Panc1 (cell line): ENCODE data around the gene ZCCHC24. TPM values are rescaled to one million over a fixed set of nuclear protein-coding genes. Genes with fewer than 3 reads are reported as not detected.
A peak's percentile ranks its signal among the peaks of the same experiment; 100 is the strongest.

Experiments used
- ATAC-seq: fragments of 200-7000 bp; cut with Tn5 transposase; 2 replicates; pipeline ENCODE4 v1.9.1; 2020; ENCODE audit warnings: mild to moderate bottlenecking, moderate library complexity
- BruUV-seq: library from RNA; stranded (reverse); fragments of 400-500 nt; replicated peaks from 2 replicates; lab custom pipeline; 2021; lab: Mats Ljungman, UMichigan
- CTCF ChIA-PET: fragments of 300-600 bp; sonication (Branson Sonifier 250); formaldehyde crosslinking; loops from one replicate; lab custom pipeline; 2022; ENCODE audit warnings: antibody characterized with exemption; lab: Charles Lee
- POLR2A ChIA-PET: fragments of 300-600 bp; sonication (Branson Sonifier 250); formaldehyde crosslinking; loops from one replicate; lab custom pipeline; 2022; ENCODE audit warnings: antibody characterized with exemption; lab: Charles Lee
- DNase-seq: peaks from one replicate; pipeline ENCODE4 v3.0.0-alpha.2; 2010; ENCODE audit warnings: low read depth, low spot score
- H3K27ac ChIP-seq: 2 replicates; pipeline ENCODE4 v1.5.1; 2011; ENCODE audit warnings: mild to moderate bottlenecking, low read length, inconsistent platforms
- H3K27me3 ChIP-seq: fragments of 200-500 bp; sonication (Bioruptor generic); 2 replicates; pipeline ENCODE4 v1.6.0; 2014; ENCODE audit warnings: low read length, inconsistent platforms; ENCODE audit not compliant: control insufficient read depth, insufficient read depth
- H3K36me3 ChIP-seq: fragments of 200-500 bp; sonication (Bioruptor generic); 2 replicates; pipeline ENCODE4 v1.5.1; 2014; ENCODE audit warnings: inconsistent platforms, mild to moderate bottlenecking, low read length, moderate library complexity; ENCODE audit not compliant: control insufficient read depth, insufficient read depth
- H3K4me1 ChIP-seq: 2 replicates; pipeline ENCODE4 v1.5.1; 2011; ENCODE audit warnings: inconsistent platforms, mild to moderate bottlenecking, low read length, moderate library complexity; ENCODE audit not compliant: control insufficient read depth, insufficient read depth
- H3K4me3 ChIP-seq, 2 experiments: 2 replicates each; pipeline ENCODE4 v1.5.1; 2011 to 2012; ENCODE audit warnings: low read depth in 2 of 2, low read length in 2 of 2, mild to moderate bottlenecking in 2 of 2, inconsistent platforms in 1 of 2, moderate library complexity in 1 of 2
- H3K9me3 ChIP-seq: fragments of 200-500 bp; sonication (Bioruptor generic); 2 replicates; pipeline ENCODE4 v1.5.1; 2014; ENCODE audit warnings: low read depth, mild to moderate bottlenecking, inconsistent platforms, low read length, moderate library complexity; ENCODE audit not compliant: control insufficient read depth, insufficient read depth
- CTCF ChIP-seq: fragments of 450-650 bp; IDR thresholded peaks from 2 replicates; pipeline ENCODE4 v1.5.1; 2017; ENCODE audit warnings: mild to moderate bottlenecking
- POLR2AphosphoS5 ChIP-seq: IDR thresholded peaks from 2 replicates; pipeline ENCODE4 v1.6.1; 2012; ENCODE audit warnings: mild to moderate bottlenecking, low read depth, low read length, moderate library complexity
- SIN3A ChIP-seq: IDR thresholded peaks from 2 replicates; pipeline ENCODE4 v1.6.1; 2012; ENCODE audit warnings: low read depth, mild to moderate bottlenecking, low read length, moderate library complexity, borderline replicate concordance; ENCODE audit not compliant: insufficient read depth
- TCF7L2 ChIP-seq: IDR thresholded peaks from 2 replicates; pipeline ENCODE4 v1.6.1; 2011; ENCODE audit warnings: mild to moderate bottlenecking, low read depth, low read length, inconsistent platforms
- in situ Hi-C: cut with HindIII; loops from 2 replicates; pipeline ENCODE4 v1.10.0; 2016; ENCODE audit warnings: low sequenced_read_pairs, low pct_unique_long_range_greater_than_20kb
- intact Hi-C: fragments of 100-400 bp; cut with micrococcal nuclease; formaldehyde crosslinking; loops from one replicate; pipeline ENCODE4 v1.10.0; 2022; ENCODE audit not compliant: unreplicated experiment
- total RNA-seq: library from RNA; stranded (reverse); gene quantifications from one replicate; pipeline ENCODE4 v1.2.1, GENCODE V29; 2021; ENCODE audit not compliant: unreplicated experiment
- TF ChIP-seq, protein P1 (sequence below), 2 experiments: IDR thresholded peaks; 2 replicates each; pipeline ENCODE4 v1.6.1; 2011 to 2012; ENCODE audit warnings: low read depth in 2 of 2, control low read depth in 1 of 2, low read length in 1 of 2, mild to moderate bottlenecking in 1 of 2, moderate library complexity in 1 of 2; ENCODE audit not compliant: insufficient read depth in 1 of 2

The ZCCHC24 gene
- total RNA-seq, 1 experiment from 2014 or later = 7.8 TPM

GRCh38 chr10:79349072-79349491 is 96.3 kb downstream of the ZCCHC24 start:
- TF ChIP-seq POLR2AphosphoS5 (no peak), CTCF (no peak)
- Histone ChIP-seq H3K4me1 (peaks cover 14% of the 10 kb centered on the region), H3K27me3 (no peaks in the 10 kb centered on the region), H3K36me3 (peaks cover 2% of the 10 kb centered on the region; the same call in 1 of the 2 replicates), H3K27ac (no peak overlapping the region), H3K4me3 (no peak overlapping the region), H3K9me3 (no peaks in the 10 kb centered on the region)
- ChIA-PET CTCF (no interaction called here), POLR2A (no interaction called here)
- intact Hi-C loops = no loop called here
- BruUV-seq = no TSS peak
- in situ Hi-C loops = no loop called here
- no peak for ATAC-seq
- no peak for DNase-seq

DNA sequence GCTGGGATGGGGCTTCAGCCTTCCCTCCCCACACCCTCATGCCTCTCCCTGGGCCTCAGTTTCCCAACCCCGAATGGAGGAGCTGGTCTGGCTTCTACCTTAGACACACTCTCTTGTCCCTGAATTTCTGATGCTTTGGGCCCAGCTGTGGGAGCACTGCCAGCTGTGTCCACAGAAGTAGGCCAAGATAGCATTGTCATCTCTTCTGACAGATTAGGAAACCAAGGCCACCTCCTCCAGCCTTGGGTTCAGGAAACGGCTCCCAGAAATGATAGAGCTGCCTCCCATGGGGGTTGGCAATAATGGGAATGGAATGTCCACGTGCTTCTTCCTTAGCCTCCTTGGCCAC is 96.8 kb downstream of the ZCCHC24 start:
- no peak for ATAC-seq
- DNase-seq = no peak
- BruUV-seq = no TSS peak
- CTCF ChIA-PET = no interaction called here
- Histone ChIP-seq H3K27me3 (no peaks in the 10 kb centered on the region), H3K36me3 (peaks cover 2% of the 10 kb centered on the region; the same call in 1 of the 2 replicates), H3K4me3 (peak overlapping the region; percentile 88 to 95), H3K9me3 (no peaks in the 10 kb centered on the region), H3K4me1 (peaks cover 14% of the 10 kb centered on the region), H3K27ac (peak overlapping the region; percentile 85)
- POLR2A ChIA-PET = no interaction called here
- in situ Hi-C loops = no loop called here
- TF ChIP-seq TCF7L2 = no peak
- TF ChIP-seq, protein P1, sequence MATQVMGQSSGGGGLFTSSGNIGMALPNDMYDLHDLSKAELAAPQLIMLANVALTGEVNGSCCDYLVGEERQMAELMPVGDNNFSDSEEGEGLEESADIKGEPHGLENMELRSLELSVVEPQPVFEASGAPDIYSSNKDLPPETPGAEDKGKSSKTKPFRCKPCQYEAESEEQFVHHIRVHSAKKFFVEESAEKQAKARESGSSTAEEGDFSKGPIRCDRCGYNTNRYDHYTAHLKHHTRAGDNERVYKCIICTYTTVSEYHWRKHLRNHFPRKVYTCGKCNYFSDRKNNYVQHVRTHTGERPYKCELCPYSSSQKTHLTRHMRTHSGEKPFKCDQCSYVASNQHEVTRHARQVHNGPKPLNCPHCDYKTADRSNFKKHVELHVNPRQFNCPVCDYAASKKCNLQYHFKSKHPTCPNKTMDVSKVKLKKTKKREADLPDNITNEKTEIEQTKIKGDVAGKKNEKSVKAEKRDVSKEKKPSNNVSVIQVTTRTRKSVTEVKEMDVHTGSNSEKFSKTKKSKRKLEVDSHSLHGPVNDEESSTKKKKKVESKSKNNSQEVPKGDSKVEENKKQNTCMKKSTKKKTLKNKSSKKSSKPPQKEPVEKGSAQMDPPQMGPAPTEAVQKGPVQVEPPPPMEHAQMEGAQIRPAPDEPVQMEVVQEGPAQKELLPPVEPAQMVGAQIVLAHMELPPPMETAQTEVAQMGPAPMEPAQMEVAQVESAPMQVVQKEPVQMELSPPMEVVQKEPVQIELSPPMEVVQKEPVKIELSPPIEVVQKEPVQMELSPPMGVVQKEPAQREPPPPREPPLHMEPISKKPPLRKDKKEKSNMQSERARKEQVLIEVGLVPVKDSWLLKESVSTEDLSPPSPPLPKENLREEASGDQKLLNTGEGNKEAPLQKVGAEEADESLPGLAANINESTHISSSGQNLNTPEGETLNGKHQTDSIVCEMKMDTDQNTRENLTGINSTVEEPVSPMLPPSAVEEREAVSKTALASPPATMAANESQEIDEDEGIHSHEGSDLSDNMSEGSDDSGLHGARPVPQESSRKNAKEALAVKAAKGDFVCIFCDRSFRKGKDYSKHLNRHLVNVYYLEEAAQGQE (IDR thresholded peaks at IDR 0.05; ENCODE audit: insufficient read depth in 1 of 2, low read depth in 2 of 2, low read length in 1 of 2) = no peak
- no peak for TF ChIP-seq POLR2AphosphoS5
- no peak for TF ChIP-seq SIN3A
- TF ChIP-seq CTCF = no peak
- intact Hi-C loops = no loop called here
